Activated T-helper 1 cell treated with Interleukin-2 at 50 U/mL for 16 hours (primary cell): Measurements from ENCODE around the gene AIDA.

Experiments used
- DNase-seq: peaks from one replicate; pipeline ENCODE4 v3.0.0-alpha.2; 2020; ENCODE audit warnings: low read depth

AIDA gene

DNA sequence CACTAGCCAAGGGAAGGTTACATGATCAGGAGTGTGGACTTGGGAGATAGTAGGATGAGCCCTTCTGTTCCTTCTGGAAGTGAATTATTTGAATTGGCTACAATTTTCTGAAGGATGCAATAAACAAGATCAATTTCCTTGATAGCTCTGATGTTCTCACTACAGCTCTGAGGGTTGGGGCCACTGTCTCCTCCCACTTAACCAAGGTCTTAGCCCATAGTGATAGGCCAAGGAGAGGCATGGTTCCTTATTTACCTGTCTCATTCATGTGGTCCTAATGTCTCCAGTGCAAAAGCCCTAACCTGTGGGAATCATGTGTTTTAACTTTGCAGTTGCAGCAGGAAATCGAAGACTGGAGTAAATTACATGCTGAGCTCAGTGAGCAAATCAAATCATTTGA, 59.6 kb downstream of the AIDA start:
- DNase-seq = no peak

DNA sequence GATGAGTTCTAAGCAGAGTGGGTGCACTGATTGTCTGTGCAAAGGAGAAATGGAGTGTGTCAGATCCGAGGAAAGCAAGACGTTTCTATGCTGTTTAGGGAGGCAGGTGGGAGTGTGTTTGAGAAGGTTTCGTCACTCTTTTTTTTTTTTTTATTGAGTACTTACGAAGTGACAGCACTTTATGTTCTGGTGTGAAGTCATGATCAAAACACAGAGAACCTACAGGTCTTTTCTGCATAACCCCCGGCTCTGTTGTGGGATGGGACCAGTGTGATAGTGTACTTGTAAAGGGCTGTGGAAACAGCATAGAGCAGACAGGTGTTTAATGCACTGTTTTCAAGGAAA, 67.7 kb downstream of the AIDA start:
- DNase-seq = no peak

DNA sequence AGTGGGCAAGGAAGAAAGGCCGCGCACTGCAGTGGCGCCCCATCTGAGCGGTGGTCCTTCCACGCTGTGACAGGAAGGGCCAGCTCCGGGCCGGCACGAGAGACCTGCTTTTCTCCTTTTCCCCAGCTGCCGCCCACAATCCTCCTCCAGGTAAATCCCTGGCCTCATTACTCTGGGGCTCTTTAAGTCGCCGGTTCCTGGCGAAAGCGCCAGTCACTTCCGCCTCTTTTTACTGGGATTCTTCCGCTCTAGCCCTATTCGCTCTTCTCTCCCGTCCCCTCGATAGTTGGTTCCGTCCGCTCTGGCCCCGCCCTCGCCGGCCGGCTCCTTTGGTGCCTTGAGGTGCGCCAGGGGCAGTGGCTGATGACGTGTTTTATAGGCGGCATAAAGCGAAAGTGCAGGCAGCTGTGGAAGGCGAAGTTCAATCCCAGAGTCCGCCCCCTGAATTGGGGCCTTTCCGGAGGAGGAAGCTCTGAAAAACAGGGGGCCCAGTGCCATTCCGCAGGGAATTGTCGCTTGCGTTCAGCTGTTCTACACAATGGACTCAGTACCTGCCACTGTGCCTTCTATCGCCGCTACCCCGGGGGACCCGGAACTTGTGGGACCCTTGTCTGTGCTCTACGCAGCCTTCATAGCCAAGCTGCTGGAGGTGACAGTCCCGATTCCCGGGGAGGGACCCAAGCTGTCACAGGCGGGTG, 68.2 kb downstream of the AIDA start:
- DNase-seq = peak; percentile 95

GRCh38 chr1:222643606-222643937, 68.7 kb downstream of the AIDA start:
- DNase-seq = no peak

- DNase-seq = no peak
Measured at GRCh38 chr1:222642468-222642867, 69.8 kb downstream of the AIDA start.

DNA sequence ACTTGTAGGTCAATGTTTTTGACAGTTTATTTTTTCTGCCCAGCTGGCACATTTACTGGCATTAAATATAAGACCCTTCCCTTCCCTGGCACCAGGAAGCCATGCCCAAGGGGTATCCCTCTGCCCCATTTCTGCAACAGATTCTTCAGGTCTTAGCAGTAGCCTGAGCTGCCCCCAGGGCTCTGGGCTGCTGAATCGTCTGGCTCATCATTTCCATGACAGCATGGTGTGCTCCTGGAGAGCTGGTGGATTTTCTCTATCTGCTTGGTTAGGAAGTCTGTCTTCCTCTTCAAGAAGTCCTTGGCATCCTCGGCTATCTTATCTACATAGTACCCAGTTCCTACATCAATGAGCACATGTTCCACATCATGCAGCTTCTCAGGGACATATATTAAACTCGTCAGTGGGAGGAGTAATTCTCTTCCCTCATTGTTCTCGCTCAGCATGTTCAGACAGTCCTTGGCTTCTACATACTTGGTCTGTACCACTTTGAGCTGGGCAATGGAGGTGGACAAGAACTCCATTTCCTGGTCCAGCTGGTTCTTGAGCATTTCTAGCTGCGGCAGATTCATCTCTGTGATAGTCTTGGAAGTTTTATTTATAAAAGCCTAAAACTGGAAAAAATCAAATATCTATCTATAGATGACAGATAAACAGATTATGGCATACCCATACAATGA, 70.9 kb downstream of the AIDA start:
- DNase-seq = no peak

- DNase-seq = no peak
Measured at GRCh38 chr1:222634180-222635013, 77.9 kb downstream of the AIDA start.

- DNase-seq = no peak
Measured at GRCh38 chr1:222632749-222633148, 79.5 kb downstream of the AIDA start.

- DNase-seq = no peak
Measured at GRCh38 chr1:222631611-222632208, 80.6 kb downstream of the AIDA start.

DNA sequence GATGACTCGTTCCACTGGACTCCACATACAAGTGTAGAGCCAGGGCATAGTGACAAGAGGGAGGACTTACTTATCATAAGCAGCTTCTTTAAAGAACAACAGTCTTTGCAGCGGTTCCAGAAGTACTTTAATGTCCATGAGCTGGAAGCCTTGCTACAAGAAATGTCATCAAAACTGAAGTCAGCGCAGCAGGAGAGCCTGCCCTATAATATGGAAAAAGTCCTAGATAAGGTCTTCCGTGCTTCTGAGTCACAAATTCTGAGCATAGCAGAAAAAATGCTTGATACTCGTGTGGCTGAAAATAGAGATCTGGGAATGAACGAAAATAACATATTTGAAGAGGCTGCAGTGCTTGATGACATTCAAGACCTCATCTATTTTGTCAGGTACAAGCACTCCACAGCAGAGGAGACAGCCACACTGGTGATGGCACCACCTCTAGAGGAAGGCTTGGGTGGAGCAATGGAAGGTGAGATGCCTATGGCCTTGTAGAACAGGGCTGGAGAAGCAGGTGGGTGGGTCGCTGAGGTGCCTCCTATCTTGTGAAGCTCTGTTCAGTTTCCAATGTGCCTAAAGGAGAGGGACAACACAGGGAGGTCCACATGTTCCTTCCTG, 82.3 kb downstream of the AIDA start:
- no peak for DNase-seq

DNA sequence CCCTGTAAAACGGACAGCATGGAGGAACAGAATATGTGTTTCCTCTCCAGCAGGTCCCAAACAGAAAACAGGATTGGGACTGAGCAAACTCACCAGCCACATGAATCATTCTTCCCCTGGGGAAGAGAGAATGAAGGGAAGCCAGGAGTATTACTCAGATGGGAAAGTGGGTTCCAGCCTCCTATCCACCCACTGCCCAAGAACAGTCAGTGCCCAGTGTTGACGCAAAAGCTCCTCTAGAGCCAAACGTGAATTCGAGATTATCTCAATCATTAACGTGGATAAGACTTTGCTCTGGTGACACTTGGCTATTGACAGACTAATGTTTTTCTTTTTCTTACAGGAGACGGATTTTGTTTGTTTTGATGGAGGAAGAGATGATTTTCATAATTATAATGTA, 85.1 kb downstream of the AIDA start:
- DNase-seq = no peak

DNA sequence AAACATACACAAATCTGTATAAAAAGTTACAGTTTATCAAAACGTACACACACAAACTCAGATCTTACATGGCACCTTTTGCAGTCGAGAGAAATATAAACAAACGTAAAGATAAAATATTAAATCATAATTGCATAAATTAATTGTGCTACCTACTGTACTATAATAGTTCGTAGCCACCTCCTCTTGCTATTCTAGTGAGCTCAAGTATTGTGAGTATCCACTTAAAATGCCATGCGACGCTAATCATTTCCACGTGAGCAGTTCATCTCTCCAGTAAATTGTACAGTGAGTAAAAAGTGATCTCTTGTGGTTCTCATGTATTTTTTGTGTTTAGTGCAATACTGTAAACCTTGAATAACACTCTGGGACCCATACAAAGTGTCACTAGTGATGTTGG, 88.1 kb downstream of the AIDA start:
- DNase-seq = no peak

DNA sequence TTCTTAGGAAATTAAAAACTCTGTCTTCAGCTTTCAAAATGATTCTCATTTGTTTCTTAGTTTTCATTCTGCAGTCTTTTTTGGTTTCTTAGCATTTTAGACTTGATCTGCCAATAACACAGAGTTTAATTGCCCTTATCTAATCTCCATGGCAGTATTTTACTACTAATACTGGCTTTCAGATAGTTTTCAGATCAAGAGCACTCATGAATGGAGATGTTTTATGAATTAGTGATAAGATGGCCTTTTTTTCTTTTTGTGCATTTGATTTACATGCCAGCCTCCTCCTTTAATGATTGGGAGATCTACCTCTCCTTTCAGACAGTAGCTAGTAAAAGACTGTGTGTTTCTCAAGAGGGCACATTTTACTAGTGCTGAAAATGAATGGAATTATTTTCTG, 88.8 kb downstream of the AIDA start:
- DNase-seq = no peak

DNA sequence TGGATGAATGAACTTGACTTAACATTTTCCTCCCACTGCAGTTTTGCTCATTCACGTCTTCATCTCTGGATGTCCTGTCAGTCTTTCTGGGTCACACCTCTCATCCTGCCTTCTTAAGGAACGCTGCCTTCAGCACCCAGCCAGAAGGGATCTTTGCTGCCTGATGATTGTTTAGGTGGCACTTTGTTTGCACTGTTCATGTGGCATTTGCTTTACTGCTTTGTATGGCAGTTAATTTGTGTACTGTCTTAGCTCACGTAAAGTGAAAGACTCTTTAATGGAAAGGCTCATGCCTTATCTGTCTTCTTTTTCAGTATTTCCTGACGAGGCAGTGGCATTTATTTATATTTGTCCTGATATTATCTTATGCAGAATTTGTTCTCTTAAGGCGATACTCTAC, 89.5 kb downstream of the AIDA start:
- no peak for DNase-seq

GRCh38 chr1:222620566-222620965, 91.7 kb downstream of the AIDA start:
- DNase-seq = no peak

DNA sequence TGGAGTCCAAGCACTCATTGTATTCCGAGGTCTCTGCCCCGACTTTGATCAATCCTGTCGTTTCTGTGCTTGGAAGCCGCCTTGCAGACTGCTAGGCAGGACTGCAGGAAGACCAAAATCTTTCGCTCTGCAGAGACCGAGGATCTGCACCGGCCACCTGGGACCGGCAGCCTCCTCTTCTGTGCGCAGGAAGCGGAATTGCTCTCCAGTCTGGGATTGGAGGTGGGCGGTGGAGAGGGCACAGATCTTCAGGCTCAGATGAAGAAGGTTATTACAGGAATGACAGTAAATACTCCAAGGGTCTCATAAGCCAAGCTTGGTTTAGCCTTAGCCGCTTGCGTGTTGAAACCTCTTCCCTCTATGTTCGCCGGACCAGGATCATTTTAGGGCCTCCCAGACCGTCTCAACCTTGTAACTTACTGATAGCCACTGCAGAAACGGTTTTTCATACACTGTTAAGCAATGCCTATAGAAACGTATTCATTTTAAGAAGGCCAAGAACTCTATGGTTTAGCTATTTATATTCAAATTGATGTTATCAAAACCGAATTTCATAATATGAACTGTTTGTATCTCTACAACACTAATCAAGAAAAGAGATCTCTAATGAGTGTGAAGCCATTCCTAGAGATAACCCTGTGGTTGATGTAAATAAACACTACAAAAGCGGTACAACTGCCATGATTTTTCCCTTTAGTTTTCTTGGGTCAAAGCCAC, 93.3 kb downstream of the AIDA start:
- DNase-seq = peak; percentile 1
